Measurements from ENCODE around the gene SH3GLB1. TPM values are rescaled to one million over a fixed set of nuclear protein-coding genes. Genes with fewer than 3 reads are reported as not detected.

The SH3GLB1 gene
- total RNA-seq, 1 experiment from 2014 or later, result 82.8 TPM

DNA sequence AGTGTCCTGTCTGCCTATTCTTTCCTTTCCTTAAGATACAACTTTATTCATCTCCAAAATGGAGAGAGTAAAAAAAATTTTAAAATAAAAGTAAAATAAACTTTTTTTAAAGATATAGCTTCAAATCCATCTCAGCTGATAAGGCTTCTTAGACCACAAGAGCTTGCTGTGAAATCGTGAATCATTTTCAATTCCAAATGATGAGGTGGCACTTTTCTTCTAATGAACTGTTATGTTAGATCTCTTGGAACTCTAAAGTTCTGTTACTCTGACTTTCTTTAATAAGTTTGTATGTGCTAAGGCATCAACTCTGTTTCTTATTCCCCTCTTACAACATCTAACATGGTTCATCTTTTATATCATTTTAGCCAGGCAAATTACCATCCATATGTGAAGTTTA lies 4.5 kb downstream of the SH3GLB1 start:
- H3K27ac ChIP-seq, result no peak overlapping the region

DNA sequence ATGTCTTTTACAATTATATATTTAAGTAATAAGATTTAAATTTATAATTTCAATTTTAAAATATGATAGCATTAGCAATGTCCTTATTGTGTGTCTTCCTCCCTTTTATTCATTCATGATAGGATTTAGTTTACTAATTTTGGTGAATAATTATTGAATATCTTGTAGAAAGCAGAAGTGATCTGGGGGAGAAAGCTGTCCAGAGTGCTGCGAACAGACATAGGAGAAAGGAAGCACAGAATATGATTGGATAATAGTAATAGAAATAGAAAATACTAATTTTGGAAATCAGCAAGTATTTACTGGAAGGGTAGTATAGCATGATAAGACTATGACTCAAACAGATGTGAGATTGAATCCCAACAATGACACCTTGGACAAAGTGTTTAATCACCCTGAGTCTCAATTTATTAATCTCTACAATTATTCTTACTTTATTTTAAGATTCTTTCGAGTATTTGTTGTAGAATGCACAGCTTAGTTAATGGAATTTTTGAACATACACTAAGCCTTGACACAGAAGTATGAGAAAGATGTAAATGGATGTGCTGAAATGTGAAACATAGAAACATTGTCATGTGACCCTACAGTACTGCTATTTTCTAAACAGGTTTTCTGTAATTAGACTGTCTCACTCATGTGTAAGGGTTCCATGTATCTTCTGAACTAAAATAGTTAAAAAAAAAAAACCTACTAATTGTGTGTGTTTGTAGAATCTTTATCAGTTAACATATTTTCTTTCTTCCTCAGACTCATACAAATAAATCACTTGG lies 7.9 kb downstream of the SH3GLB1 start:
- no peak for DNase-seq
- peaks cover 56% of the 10 kb centered on the region for H3K36me3 ChIP-seq
- H3K4me3 ChIP-seq, result no peak overlapping the region
- peaks cover 11% of the 10 kb centered on the region for H3K4me1 ChIP-seq
- no peaks in the 10 kb centered on the region for H3K9me3 ChIP-seq (replicated peaks)
- H3K27me3 ChIP-seq, result no peaks in the 10 kb centered on the region
- no peak overlapping the region for H3K27ac ChIP-seq

More for the DNA sequence above, 4.5 kb downstream of the SH3GLB1 start:
- DNase-seq, result no peak
- peaks cover 29% of the 10 kb centered on the region for H3K36me3 ChIP-seq
- no peaks in the 10 kb centered on the region for H3K27me3 ChIP-seq
- H3K4me3 ChIP-seq, result no peak overlapping the region
- peaks cover 7% of the 10 kb centered on the region for H3K4me1 ChIP-seq
- no peaks in the 10 kb centered on the region for H3K9me3 ChIP-seq (replicated peaks)

DNA sequence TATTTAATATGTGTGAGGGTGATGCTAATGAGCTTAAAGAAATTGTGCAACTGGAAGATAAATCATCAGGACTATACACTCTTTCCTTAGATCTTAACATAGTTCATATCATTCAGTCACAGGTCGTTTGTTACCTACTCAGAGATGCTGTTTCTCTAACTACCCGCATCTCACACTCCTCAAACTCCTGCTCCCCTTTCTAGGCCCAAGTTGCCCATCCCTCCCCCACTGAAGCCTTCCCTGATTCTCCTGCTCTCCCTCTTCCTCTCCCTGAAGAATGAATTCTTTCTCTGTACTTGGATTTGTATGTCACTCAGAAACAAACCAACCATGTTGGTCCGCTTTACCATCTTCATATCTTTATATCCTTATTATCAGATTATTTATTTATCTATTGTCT lies 9.1 kb downstream of the SH3GLB1 start:
- Histone ChIP-seq H3K4me1 (peaks cover 11% of the 10 kb centered on the region), H3K36me3 (peaks cover 58% of the 10 kb centered on the region), H3K9me3 (replicated peaks) (no peaks in the 10 kb centered on the region), H3K27ac (no peak overlapping the region), H3K27me3 (no peaks in the 10 kb centered on the region), H3K4me3 (no peak overlapping the region)
- no peak for DNase-seq

DNA sequence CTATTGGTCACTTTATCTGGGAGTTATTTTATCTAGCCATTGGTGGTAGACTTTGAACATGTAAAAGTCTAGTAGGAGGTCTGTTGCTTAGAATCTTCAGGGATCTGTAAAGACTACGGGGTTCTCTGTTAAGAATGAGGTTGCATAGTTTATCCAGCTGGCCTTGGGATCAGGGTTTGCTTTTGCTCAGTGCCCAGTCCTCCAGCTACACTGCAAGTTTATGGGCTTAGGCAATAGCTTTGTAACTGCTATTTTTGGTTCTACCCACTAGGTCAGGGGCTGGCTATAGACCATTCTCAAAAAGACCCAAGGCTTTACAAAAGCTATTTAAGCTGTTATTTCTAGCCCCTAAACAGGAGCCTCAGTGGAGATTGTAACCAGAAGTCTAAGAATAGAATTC lies 9.8 kb downstream of the SH3GLB1 start:
- Histone ChIP-seq H3K4me3 (no peak overlapping the region), H3K36me3 (peaks cover 62% of the 10 kb centered on the region), H3K27me3 (no peaks in the 10 kb centered on the region), H3K9me3 (replicated peaks) (no peaks in the 10 kb centered on the region), H3K27ac (no peak overlapping the region), H3K4me1 (peaks cover 11% of the 10 kb centered on the region)
- peak; percentile 28 to 54 for DNase-seq

DNA sequence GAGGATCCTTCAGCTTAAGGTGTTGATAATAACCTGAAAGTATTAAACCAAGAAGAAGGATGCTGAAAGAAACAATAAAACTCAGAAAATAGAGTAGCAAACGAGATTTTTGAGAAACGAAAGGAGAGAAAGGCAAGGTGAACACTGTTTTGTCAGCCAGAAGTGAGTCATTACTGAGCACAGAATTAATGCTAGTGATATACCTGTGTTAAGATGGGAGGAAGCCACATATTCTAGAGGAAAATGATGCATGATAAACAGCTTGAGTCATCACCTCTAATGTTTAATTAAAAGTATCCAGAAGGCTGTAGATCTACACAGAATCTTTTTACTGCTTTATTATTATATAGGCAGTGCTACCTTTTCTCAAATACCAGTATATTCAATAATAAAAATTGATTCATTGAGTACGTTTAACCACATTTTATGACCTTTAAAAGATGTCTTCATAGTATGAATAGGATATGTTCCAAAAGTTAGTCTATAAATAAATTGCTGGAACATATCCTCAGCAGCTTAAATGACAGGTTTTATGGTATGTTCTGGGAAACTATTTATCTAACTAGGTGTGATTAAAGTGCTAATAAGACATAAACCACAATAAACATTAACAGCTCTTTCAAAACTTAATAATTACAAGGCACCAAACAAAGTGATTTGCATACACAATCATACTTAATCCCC lies 10.3 kb downstream of the SH3GLB1 start:
- no peak overlapping the region for H3K27ac ChIP-seq
- no peak overlapping the region for H3K4me3 ChIP-seq
- no peak for DNase-seq
- peaks cover 63% of the 10 kb centered on the region for H3K36me3 ChIP-seq
- H3K9me3 ChIP-seq (replicated peaks), result no peaks in the 10 kb centered on the region
- H3K27me3 ChIP-seq, result no peaks in the 10 kb centered on the region
- peaks cover 11% of the 10 kb centered on the region for H3K4me1 ChIP-seq

DNA sequence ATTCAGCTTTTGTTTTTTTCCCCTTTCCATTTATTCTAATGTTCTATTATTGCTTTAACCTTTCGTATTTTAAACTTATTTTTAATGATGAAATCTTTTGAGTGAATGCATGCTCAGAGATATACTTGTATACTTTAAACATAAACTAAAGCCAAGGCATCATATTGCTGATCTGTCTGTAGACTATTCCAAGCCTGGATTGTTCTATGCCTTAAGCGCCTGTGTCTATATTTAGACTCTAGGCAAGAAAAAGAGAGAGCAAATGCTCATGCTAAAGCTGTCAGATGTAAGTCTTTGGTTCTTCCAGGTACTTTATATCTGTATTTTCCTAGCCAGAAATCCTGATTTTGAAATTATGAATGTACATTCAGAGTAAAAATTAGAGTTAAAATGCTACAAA lies 14.4 kb downstream of the SH3GLB1 start:
- Histone ChIP-seq H3K36me3 (peaks cover 84% of the 10 kb centered on the region), H3K4me1 (peaks cover 8% of the 10 kb centered on the region), H3K4me3 (no peak overlapping the region), H3K27ac (no peak overlapping the region), H3K9me3 (replicated peaks) (no peaks in the 10 kb centered on the region), H3K27me3 (no peaks in the 10 kb centered on the region)
- no peak for DNase-seq

DNA sequence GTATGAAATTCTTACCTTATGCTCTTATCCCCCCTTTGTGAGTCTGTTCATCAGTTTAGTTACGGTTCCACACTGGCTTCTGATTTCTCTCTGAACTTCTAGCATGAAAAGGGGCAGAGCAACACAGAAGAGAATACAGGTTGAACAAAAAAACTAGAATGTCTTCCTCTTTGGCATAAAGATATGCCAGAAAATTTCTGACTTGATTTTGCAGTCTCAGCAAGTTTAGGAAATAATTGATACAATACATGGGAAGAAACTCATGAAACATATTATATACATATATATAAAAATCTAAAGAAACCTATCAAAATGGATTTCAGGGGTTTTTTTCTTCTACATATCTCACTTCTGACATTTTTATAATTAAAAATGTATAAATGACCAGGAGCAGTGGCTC lies 27.0 kb downstream of the SH3GLB1 start:
- Histone ChIP-seq H3K9me3 (replicated peaks) (no peaks in the 10 kb centered on the region), H3K27ac (no peak overlapping the region), H3K4me1 (no peaks in the 10 kb centered on the region), H3K36me3 (peaks cover 75% of the 10 kb centered on the region), H3K4me3 (no peak overlapping the region), H3K27me3 (no peaks in the 10 kb centered on the region)
- no peak for DNase-seq

DNA sequence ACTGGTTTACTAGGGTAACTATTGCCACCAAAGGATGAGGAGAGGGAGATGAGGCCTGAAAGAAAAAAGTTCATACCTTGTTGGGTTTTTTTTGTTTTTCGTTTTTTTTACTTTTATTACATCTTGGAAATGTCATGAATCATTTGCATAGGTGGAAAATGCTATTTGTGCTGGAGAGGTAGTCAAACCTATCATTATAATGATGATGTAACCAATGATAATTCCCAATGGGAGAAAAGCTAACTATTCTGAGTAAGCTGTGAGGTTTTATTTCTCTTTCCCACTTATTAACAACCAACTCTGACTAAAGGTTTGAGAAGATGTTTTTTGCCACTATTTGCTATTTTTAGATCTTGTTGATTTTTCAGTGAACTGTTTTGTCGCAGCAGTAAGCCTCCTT lies 29.0 kb downstream of the SH3GLB1 start:
- H3K36me3 ChIP-seq, result peaks cover 74% of the 10 kb centered on the region
- H3K9me3 ChIP-seq (replicated peaks), result no peaks in the 10 kb centered on the region
- H3K4me1 ChIP-seq, result no peaks in the 10 kb centered on the region
- H3K27ac ChIP-seq, result no peak overlapping the region
- H3K27me3 ChIP-seq, result no peaks in the 10 kb centered on the region
- no peak for DNase-seq
- no peak overlapping the region for H3K4me3 ChIP-seq

DNA sequence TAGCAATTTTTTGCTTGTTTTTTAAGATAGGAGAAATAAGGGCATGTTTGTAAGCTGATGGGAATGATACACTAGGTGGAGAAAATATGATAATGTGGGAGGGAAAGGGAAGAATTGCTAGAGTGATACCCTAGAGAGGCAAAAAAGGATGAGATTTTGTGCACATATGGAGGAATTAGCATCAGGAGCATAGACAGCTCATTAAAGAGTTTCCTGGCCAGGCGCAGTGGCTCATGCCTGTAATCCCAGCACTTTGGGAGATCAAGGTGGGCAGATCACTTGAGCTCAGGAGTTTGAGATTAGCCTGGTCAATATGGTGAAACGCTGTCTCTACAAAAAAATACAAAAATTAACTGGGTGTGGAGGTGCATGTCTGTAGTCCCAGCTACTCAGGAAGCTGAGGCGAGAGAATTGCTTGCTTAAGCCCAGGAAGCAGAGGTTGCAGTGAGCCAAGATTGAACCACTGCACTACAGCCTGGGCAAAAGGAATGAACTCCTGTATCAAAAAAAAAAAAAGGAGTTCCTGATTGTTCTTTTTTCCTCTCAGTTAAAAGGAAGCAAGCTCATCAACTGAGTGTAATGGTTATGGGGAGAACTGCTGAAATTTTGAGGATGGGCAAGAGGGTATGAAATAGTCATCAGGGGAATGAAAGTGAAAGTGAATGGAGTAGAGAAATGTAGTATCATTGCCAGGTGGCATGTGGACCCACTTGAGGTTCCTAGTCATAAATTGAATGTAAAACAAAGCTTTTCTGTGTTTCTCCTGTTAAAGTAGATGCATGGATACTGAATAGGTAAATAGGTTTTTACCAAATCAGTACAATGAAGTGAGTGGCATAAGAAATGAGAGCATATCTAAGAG lies 35.5 kb downstream of the SH3GLB1 start:
- Histone ChIP-seq H3K4me1 (no peaks in the 10 kb centered on the region), H3K36me3 (peaks cover 88% of the 10 kb centered on the region), H3K27ac (no peak overlapping the region), H3K4me3 (no peak overlapping the region), H3K9me3 (replicated peaks) (no peaks in the 10 kb centered on the region), H3K27me3 (no peaks in the 10 kb centered on the region)
- DNase-seq, result no peak

DNA sequence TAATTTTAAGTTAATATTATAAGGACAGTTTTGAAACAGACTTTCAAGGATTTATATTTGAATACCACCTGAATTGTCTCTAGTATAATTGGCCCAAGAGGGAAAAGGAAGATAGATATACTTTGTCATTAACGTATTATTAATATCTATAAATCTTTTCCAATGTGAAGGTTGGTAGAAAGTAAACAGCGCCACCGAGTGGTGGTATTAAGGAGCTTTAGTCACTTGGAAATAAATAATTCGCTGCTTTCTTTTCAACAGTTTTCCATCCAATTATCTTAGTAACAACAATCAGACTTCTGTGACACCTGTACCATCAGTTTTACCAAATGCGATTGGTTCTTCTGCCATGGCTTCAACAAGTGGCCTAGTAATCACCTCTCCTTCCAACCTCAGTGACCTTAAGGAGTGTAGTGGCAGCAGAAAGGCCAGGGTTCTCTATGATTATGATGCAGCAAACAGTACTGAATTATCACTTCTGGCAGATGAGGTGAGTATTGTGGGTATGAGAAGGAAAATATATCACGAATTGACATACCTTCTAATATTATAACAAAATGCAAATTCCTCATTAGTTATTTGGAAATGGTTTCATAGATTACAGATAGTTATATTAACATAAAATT lies 37.7 kb downstream of the SH3GLB1 start:
- no peak overlapping the region for H3K27ac ChIP-seq
- no peaks in the 10 kb centered on the region for H3K4me1 ChIP-seq
- DNase-seq, result peak in 1 of 2 experiments; percentile 55
- H3K27me3 ChIP-seq, result no peaks in the 10 kb centered on the region
- H3K36me3 ChIP-seq, result peaks cover 75% of the 10 kb centered on the region
- no peak overlapping the region for H3K4me3 ChIP-seq
- H3K9me3 ChIP-seq (replicated peaks), result no peaks in the 10 kb centered on the region

DNA sequence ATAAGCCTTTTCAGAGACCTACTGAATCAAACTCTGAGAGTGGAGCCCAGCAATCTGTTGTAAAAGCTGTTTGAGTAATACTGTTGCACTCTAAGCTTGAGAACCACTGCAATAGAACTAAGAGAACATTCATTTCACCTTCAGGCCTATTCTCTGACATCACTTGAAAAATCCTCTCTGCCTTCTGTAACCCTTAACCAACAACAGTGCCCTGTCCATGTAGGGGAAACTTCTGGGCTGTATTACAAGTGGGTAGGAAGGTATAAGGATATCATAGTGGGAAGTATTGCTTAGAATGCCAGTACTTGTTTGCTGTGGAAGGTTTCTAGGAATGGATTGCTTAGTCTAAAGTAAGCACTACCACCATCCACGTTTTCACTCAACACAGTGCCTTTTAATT lies 42.9 kb downstream of the SH3GLB1 start:
- Histone ChIP-seq H3K4me1 (peaks cover 3% of the 10 kb centered on the region; the same call in 1 of the 2 replicates), H3K9me3 (replicated peaks) (no peaks in the 10 kb centered on the region), H3K27ac (no peak overlapping the region), H3K4me3 (no peak overlapping the region), H3K36me3 (peaks cover 35% of the 10 kb centered on the region), H3K27me3 (no peaks in the 10 kb centered on the region)
- no peak for DNase-seq

DNA sequence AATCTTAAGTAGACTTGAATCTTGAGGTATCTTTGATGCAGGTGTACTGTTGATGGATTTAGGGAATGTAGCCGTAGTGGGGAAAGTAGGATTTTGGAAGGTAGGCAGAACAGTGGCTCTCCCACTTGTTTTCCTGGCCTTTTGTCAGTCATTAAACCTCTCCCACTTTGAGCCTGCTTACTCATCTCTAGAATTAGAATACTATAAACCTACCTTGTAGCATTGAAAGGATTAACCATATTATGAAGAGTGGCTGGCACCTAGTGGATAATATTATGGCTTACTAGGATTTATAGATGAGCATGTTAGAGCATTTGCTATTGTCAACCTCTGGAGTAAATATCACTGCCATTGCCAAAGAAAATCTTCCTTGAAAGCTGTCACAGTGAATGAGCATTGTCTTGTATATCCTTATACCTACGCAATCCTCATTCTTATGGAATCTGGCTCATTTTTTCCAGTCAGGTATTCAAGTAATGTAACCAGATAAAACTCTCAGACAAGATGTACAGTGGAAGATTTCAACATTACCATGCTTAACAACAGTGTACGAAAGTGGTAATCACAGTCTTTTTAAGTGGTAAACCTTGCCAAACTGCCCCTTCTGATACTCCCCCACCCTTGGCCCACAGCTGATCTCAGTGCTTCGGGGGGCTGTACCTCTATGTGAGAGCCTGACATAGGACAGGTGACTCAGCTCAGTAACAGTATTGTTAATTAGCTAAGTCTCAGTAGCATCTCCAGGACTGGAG lies 44.4 kb downstream of the SH3GLB1 start:
- Histone ChIP-seq H3K36me3 (peaks cover 20% of the 10 kb centered on the region), H3K27me3 (no peaks in the 10 kb centered on the region), H3K4me3 (no peak overlapping the region), H3K4me1 (peaks cover 3% of the 10 kb centered on the region; the same call in 1 of the 2 replicates), H3K9me3 (replicated peaks) (no peaks in the 10 kb centered on the region), H3K27ac (no peak overlapping the region)
- no peak for DNase-seq

DNA sequence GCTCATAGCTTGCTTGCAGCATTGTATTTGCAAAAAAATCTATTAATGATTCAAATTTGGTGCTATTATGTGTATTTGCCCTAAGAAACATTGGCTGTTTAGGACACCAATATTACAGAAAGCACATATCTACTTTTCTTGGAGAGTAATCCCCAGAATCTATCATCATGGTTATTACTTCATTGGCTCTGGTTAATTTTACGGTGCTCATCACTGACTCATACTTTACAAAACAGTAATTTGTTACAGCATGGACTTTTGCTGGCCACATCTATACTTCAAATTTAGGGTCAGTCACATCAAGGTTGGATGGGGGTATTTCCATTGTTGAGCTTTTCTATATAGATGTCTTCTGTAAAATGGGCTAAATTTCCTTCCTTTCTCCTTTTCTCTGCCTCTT lies 45.7 kb downstream of the SH3GLB1 start:
- DNase-seq, result no peak
- Histone ChIP-seq H3K27ac (no peak overlapping the region), H3K36me3 (peaks cover 8% of the 10 kb centered on the region), H3K4me3 (no peak overlapping the region), H3K27me3 (no peaks in the 10 kb centered on the region), H3K4me1 (peaks cover 3% of the 10 kb centered on the region; the same call in 1 of the 2 replicates), H3K9me3 (replicated peaks) (no peaks in the 10 kb centered on the region)

DNA sequence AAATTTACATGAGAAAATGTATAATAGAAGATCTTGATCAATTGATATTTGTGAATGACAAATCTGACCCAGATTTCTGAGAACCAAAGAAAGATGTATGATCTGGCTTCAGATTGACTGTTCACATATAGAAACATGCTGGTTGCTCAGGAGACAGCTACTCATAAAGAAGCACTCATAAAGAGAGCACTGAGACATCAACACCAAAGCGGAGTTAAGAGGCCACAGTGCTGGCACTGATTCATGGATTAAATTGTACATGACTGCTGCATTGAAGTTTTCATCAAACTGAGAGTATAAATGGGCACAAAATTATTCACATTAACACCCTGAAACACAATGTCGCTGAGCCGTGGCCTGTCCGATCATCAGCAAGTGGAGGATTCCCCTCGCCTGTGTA lies 46.2 kb downstream of the SH3GLB1 start:
- H3K27ac ChIP-seq, result no peak overlapping the region
- H3K4me3 ChIP-seq, result no peak overlapping the region
- peaks cover 3% of the 10 kb centered on the region; the same call in 1 of the 2 replicates for H3K4me1 ChIP-seq
- no peaks in the 10 kb centered on the region for H3K9me3 ChIP-seq (replicated peaks)
- peaks cover 3% of the 10 kb centered on the region for H3K36me3 ChIP-seq
- no peak for DNase-seq
- no peaks in the 10 kb centered on the region for H3K27me3 ChIP-seq
